Measurements from ENCODE around the gene OR52E2.

OR52E2 gene

DNA sequence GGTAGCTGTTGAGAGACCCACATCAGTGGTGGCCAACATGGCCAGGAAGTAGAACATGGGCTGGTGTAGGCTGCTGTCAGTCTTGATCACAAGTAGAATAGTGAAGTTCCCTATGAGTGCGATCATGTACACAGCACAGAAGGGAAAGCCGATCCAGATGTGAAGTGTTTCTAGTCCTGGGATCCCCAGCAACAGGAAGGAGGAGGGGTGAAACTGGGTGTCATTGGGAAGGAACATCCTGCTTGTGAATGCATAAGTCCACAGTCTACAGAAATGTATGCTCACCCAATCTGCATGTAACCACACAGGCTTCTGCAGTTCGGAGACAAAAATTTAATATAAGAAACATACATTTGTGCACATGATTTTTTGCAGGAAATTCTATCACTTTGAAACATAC lies at the start of gene OR52E2:
Gene OR52E2, minus strand, starts transcription at position 237 of the 400 bp plus-strand sequence. Its CDS starts 0 bp downstream, at position 237.
- DNase-seq (ENCODE audit: low read depth) = no peak
- TF ChIP-seq, protein P1, sequence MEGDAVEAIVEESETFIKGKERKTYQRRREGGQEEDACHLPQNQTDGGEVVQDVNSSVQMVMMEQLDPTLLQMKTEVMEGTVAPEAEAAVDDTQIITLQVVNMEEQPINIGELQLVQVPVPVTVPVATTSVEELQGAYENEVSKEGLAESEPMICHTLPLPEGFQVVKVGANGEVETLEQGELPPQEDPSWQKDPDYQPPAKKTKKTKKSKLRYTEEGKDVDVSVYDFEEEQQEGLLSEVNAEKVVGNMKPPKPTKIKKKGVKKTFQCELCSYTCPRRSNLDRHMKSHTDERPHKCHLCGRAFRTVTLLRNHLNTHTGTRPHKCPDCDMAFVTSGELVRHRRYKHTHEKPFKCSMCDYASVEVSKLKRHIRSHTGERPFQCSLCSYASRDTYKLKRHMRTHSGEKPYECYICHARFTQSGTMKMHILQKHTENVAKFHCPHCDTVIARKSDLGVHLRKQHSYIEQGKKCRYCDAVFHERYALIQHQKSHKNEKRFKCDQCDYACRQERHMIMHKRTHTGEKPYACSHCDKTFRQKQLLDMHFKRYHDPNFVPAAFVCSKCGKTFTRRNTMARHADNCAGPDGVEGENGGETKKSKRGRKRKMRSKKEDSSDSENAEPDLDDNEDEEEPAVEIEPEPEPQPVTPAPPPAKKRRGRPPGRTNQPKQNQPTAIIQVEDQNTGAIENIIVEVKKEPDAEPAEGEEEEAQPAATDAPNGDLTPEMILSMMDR (conservative IDR thresholded peaks at IDR 0.05; ENCODE audit: low read depth, low read length) = no peak
- no peak within 1 kb of the TSS for H3K4me3 ChIP-seq (ENCODE audit: low read length)

DNA sequence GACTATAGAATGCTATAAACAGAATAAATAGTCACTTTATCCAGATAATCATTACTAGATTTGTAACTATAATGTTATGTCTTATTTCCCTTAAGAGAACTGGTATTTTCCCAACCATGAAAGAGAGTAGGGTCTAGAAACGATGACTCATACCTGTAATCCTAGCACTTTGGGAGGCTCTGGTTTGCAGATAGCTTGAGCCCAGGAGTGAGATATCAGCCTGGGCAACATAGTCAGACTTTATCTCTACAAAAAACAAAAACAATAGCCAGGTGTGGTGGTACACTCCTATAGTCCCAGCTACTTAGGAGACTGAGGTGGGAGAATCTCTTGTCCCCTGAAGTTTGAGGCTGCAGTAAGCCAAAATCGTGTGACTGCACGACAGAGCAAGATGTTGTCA lies 47.9 kb upstream of the OR52E2 start:
- no peak for DNase-seq (ENCODE audit: low read depth)
- H3K4me3 ChIP-seq (ENCODE audit: low read length) = no peak overlapping the region
- TF ChIP-seq, protein P1 (conservative IDR thresholded peaks at IDR 0.05; ENCODE audit: low read depth, low read length) = no peak

DNA sequence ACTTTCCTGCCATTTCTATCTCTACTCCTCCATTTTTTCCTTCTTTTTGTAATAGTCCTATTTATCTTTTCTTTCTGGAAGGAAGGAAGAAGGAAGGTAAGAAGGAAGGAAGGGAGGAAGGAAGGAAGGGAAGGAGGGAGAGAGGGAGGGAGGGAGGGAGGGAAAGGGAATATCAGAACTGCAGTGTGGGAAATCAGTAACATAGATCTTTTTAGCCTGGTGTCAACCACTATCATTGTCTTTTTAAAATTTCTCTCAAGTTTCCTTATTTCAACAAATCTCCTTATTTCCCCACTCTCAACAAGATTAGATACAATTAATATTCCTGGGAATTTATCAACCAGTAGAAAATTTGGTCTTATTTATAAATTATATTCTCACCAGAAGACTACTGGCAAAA lies 43.6 kb upstream of the OR52E2 start:
- TF ChIP-seq, protein P1 (conservative IDR thresholded peaks at IDR 0.05; ENCODE audit: low read depth, low read length) = no peak
- H3K4me3 ChIP-seq (ENCODE audit: low read length) = no peak overlapping the region

DNA sequence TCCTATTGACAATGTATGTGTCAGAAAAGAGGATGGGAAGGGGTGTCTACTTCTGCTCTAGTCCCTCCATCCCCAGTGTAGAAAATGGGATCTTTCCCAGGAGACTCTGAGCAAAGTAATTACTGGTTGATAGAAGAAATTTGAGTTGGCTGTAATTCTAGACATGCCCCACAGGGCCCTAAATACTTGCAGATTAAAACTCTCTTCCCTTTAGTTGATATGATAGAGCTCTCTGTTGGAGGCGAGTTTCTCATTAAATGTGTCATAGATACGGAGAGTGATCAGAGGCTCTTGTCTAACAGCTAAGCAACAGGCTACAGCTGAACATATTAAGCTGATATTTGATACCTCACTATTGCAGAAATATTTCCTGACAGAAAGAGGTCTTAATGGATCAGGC lies 42.8 kb upstream of the OR52E2 start:
- DNase-seq (ENCODE audit: low read depth) = no peak
- TF ChIP-seq, protein P1 (conservative IDR thresholded peaks at IDR 0.05; ENCODE audit: low read depth, low read length) = no peak
- H3K4me3 ChIP-seq (ENCODE audit: low read length) = no peak overlapping the region

More for the DNA sequence above, 43.6 kb upstream of the OR52E2 start:
- DNase-seq (ENCODE audit: low read depth) = no peak

DNA sequence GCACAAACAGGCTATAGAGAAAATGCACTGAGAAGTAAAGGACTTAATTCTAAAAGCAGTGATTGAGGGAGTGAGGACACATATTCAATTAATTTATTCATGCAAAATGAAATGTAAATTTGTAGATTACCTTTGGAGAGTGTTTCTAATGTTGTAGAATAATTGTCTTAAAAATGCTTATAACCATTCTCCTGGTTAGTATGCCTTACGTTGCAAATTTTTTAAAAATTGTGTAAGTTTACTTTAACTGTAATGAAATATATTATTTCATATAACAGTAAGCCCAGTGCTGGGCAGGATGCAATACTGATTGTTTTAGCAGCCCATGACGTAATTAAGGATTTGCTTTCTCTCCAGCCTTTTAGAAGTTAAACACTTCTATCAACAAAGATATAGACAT lies 36.6 kb upstream of the OR52E2 start:
- H3K4me3 ChIP-seq (ENCODE audit: low read length) = no peak overlapping the region
- TF ChIP-seq, protein P1 (conservative IDR thresholded peaks at IDR 0.05; ENCODE audit: low read depth, low read length) = no peak
- DNase-seq (ENCODE audit: low read depth) = no peak

DNA sequence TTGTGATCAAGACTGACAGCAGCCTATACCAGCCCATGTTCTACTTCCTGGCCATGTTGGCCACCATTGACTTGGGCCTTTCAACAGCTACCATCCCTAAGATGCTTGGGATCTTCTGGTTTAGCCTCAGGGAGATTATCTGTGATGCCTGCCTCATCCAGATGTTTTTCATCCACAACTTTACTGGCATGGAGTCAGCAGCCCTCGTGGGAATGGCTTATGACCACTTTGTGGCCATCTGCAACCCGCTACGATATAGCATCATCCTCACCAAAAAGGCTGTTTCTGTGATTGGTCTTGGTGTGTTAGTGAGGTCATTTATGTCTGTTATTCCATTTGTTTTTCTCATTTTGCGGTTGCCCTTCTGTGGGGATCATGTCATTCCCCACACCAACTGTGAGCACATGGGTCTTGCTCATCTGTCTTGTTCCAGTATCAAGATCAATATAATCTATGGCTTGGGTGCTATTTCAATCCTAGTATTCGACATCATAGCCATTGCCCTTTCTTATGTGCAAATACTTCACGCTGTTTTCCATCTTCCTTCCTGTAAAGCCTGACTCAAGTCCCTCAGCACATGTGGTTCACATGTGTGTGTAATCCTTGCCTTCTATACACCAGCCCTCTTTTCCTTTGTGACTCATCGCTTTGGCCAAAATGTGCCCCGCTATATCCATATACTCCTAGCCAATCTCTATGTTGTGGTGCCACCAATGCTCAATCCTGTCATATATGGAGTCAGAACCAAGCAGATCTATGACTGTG lies 33.6 kb upstream of the OR52E2 start:
- DNase-seq (ENCODE audit: low read depth) = no peak
- TF ChIP-seq, protein P1 (conservative IDR thresholded peaks at IDR 0.05; ENCODE audit: low read depth, low read length) = no peak

DNA sequence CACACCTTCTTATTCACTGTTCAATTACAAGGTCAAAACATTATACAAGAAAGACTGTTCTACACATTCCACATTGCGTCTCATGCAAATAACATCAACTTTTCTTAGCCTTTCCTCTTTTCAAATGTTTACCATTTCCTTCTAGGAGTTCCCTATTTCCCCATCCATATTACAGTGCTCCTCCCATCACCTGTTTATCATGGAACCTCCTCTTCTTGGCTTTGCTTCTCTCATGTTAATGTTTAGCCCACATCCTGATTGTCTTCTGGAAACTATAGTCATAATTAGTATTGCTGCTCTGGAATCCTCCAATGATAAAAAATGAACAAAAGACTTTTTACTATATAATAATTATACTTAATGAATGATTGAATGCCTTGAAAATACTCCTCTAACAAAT lies 31.2 kb upstream of the OR52E2 start:
- DNase-seq (ENCODE audit: low read depth) = no peak
- TF ChIP-seq, protein P1 (conservative IDR thresholded peaks at IDR 0.05; ENCODE audit: low read depth, low read length) = no peak
- no peak overlapping the region for H3K4me3 ChIP-seq (ENCODE audit: low read length)

More for the DNA sequence above, 33.6 kb upstream of the OR52E2 start:
- H3K4me3 ChIP-seq (ENCODE audit: low read length) = no peak overlapping the region
